ENCODE data around the gene LTF. TPM values are rescaled to one million over a fixed set of nuclear protein-coding genes. Genes with fewer than 3 reads are reported as not detected.
"Not testable (repeated sequence)": the region's sequence is repeated elsewhere in the genome, so short reads cannot be mapped to it uniquely, and the experiment has no call there.

Gene LTF
- total RNA-seq, 1 donor from 2014 or later = under 0.01 TPM

DNA sequence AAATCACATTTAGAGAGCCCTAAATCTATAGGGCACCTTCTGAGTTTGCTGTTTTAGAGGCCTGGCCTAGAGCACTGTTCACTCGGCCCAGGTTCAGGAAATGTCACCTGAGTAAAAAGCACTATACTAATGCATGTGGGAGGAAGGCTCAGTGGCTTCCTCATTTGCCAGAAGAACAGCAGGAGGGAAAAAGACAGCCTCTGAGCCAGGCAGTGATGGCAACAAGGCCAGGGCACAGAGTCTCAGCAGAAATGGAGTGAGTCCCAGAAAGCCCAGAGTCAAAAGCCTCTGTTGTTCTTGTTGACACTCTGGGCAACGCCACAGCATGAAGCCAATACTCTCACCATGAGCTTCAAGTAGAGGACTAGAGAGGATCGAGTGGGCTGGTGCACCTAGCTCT, 25.9 kb downstream of the LTF start:
- Histone ChIP-seq H3K27me3 (ENCODE audit: control insufficient read depth, insufficient read depth, low read length) (peaks cover 4% of the 10 kb centered on the region), H3K4me3 (ENCODE audit: low read depth, low read length) (no peak overlapping the region), H3K36me3 (ENCODE audit: control insufficient read depth, insufficient read depth, low read length) (no peaks in the 10 kb centered on the region)
- TF ChIP-seq, protein P1, sequence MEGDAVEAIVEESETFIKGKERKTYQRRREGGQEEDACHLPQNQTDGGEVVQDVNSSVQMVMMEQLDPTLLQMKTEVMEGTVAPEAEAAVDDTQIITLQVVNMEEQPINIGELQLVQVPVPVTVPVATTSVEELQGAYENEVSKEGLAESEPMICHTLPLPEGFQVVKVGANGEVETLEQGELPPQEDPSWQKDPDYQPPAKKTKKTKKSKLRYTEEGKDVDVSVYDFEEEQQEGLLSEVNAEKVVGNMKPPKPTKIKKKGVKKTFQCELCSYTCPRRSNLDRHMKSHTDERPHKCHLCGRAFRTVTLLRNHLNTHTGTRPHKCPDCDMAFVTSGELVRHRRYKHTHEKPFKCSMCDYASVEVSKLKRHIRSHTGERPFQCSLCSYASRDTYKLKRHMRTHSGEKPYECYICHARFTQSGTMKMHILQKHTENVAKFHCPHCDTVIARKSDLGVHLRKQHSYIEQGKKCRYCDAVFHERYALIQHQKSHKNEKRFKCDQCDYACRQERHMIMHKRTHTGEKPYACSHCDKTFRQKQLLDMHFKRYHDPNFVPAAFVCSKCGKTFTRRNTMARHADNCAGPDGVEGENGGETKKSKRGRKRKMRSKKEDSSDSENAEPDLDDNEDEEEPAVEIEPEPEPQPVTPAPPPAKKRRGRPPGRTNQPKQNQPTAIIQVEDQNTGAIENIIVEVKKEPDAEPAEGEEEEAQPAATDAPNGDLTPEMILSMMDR (IDR thresholded peaks at IDR 0.05; ENCODE audit: insufficient read depth, low read length, severe bottlenecking) = no peak
- DNase-seq (ENCODE audit: low read depth) = no peak
- FAIRE-seq = no peak

DNA sequence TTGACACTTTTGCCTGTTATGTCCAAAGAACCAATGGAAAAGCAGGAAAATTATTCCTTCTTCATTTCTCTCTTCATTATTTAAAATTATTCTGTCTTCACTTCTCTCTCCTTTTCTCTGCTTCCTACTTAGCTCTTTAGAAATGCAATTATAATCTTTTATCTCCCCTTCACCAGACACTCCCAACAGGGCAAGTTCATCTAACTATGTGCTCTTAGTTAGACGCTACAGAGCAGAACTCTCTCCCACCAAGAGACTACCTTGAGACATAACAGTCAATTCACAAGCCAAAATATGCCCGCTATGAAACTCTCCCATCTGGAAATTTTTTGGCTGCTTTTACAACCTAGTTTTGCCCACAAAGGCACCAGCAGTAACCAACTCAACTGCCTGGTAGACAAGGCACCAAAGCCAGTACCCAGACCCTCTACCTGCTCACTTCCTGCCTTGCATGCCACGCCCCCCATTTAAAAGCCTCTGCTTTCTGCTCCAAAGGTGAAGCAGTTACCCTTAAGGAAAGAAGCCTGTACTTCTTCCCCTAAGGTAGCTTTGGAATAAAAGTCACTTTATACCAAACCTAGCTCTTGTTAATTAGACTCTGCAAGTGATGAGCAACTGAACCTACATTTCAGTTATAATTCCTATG, 29.5 kb downstream of the LTF start:
- Histone ChIP-seq H3K27me3 (ENCODE audit: control insufficient read depth, insufficient read depth, low read length) (peaks cover 4% of the 10 kb centered on the region), H3K36me3 (ENCODE audit: control insufficient read depth, insufficient read depth, low read length) (no peaks in the 10 kb centered on the region), H3K4me3 (ENCODE audit: low read depth, low read length) (no peak overlapping the region)
- DNase-seq (ENCODE audit: low read depth) (no peak), FAIRE-seq (no peak)
- TF ChIP-seq, protein P1 (IDR thresholded peaks at IDR 0.05; ENCODE audit: insufficient read depth, low read length, severe bottlenecking) = no peak

DNA sequence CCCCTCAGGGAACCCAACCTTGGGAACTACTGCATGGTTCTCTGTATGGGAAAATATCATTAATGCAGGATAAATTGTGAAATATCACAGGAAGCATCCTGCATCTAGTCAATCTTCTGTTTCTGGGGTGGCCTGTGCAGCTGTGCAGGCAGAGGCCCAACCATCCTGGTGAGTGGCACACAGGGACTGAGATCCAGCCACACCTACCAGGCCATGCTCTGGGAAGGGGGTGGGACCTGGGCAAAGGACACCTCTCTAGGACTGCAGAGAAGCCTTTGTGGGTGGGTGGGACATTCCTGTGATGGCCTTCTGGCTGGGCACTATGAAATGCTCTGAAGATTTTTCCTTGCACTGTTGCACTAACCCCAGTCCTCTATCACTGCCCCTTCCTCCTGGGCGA, 30.9 kb downstream of the LTF start:
- TF ChIP-seq, protein P1 (IDR thresholded peaks at IDR 0.05; ENCODE audit: insufficient read depth, low read length, severe bottlenecking) = no peak
- no peak overlapping the region for H3K4me3 ChIP-seq (ENCODE audit: low read depth, low read length)
- DNase-seq (ENCODE audit: low read depth) (no peak), FAIRE-seq (no peak)
- no peaks in the 10 kb centered on the region for H3K36me3 ChIP-seq (ENCODE audit: control insufficient read depth, insufficient read depth, low read length)
- H3K27me3 ChIP-seq (ENCODE audit: control insufficient read depth, insufficient read depth, low read length) = peaks cover 1% of the 10 kb centered on the region

DNA sequence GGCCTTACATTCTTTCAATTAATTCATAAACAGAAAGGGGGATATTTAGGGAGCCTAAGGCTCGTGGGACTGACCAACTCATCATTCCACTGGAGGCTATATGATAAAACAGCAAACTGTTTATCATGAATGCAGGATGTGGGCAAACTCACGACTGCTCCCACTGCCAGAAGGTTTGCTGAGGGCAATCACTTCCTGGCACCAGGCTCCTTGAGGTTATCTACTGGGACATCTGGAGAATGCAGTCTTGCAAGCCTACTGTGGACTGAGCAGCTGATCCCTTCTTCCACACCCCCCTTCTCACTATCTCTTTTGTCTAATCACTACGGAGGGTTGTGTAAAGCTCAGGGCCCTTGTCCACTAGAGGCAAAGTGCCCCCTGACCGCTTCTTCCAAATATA, 31.6 kb downstream of the LTF start:
- H3K4me3 ChIP-seq (ENCODE audit: low read depth, low read length); DNase-seq (ENCODE audit: low read depth); H3K27me3 ChIP-seq (ENCODE audit: control insufficient read depth, insufficient read depth, low read length); FAIRE-seq; H3K36me3 ChIP-seq (ENCODE audit: control insufficient read depth, insufficient read depth, low read length): not testable (repeated sequence)

DNA sequence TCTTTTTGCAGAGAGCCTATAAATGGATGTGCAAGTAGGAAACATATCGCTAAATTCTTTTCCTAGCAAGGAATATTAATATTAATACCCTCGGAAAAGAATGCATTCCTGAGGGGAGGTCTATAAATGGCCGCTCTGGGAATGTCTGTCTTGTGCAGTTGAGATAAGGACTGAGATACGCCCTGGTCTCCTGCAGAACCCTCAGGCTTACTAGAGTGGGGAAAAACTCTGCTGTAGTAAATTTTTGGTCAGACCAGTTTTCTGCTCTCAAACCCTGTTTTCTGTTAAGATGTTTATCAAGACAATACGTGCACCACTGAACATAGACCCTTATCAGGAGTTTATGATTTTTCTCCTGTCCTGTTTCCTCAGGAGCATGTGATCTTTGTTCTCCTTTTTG, 32.8 kb downstream of the LTF start:
- DNase-seq (ENCODE audit: low read depth); FAIRE-seq; H3K36me3 ChIP-seq (ENCODE audit: control insufficient read depth, insufficient read depth, low read length); H3K27me3 ChIP-seq (ENCODE audit: control insufficient read depth, insufficient read depth, low read length); H3K4me3 ChIP-seq (ENCODE audit: low read depth, low read length): not testable (repeated sequence)

DNA sequence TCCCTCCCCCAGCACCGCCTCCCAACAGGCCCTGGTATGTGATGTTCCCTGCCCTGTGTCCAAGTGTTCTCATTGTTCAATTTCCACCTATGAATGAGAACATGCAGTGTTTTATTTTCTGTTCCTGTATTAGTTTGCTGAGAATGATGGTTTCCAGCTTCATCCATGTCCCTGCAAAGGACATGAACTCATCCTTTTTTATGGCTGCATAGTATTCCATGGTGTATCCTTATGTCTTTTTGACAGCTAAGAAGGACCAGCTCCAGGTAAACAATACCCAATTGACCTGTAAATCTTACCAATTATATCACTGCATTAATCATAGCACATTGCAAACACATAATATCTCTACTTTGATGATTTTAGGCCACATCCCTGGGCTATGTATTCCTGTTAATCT, 33.8 kb downstream of the LTF start:
- H3K36me3 ChIP-seq (ENCODE audit: control insufficient read depth, insufficient read depth, low read length); DNase-seq (ENCODE audit: low read depth); H3K27me3 ChIP-seq (ENCODE audit: control insufficient read depth, insufficient read depth, low read length); FAIRE-seq; H3K4me3 ChIP-seq (ENCODE audit: low read depth, low read length): not testable (repeated sequence)

DNA sequence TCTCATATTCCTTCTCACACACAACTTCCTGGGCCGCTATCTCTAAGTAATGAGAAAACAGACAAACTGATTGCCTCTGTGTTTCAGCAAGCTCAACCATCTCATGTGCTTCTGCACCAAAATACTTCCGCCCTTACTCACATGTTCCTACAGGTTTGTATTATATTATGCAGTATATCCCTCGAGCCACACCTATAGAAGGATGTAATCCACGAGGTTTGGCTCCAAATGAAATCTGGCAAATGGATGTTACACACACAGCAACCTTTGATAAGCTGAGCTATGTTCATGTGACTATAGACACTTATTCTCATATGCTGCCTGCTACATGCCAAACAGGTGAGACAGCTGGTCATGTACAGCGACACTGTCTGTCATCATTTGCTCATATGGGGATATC, 35.0 kb downstream of the LTF start:
- Histone ChIP-seq H3K4me3 (ENCODE audit: low read depth, low read length) (no peak overlapping the region), H3K36me3 (ENCODE audit: control insufficient read depth, insufficient read depth, low read length) (no peaks in the 10 kb centered on the region), H3K27me3 (ENCODE audit: control insufficient read depth, insufficient read depth, low read length) (no peaks in the 10 kb centered on the region)
- FAIRE-seq (peak; percentile 77), DNase-seq (ENCODE audit: low read depth) (peak; percentile 88)
- TF ChIP-seq, protein P1 (IDR thresholded peaks at IDR 0.05; ENCODE audit: insufficient read depth, low read length, severe bottlenecking) = no peak

Data from bronchial epithelial cell (primary cell).